Keratinocyte (primary cell): Measurements from ENCODE around the gene NOD2. TPM values are rescaled to one million over a fixed set of nuclear protein-coding genes. Genes with fewer than 3 reads are reported as not detected.

Experiments used
- DNase-seq: peaks from one replicate; pipeline ENCODE4 v3.0.0-alpha.2; 2011; ENCODE audit warnings: low read depth, missing footprints, low spot score
- FAIRE-seq: peaks from 2 replicates; lab custom pipeline; 2011; peaks lifted over from hg19 to GRCh38; lab: Jason Lieb, UNC
- H2AFZ ChIP-seq: 2 replicates; pipeline ENCODE4 v1.6.0; 2012; ENCODE audit warnings: low read length, control low read depth, inconsistent platforms; ENCODE audit not compliant: control insufficient read depth
- H3K27ac ChIP-seq: 2 replicates; pipeline ENCODE4 v1.5.1; 2011; ENCODE audit warnings: low read length; ENCODE audit not compliant: control insufficient read depth, insufficient read depth
- H3K27me3 ChIP-seq: 3 replicates; pipeline ENCODE4 v1.6.0; 2011; ENCODE audit warnings: low read length; ENCODE audit not compliant: control insufficient read depth, insufficient read depth; ENCODE audit errors: extremely low read depth
- H3K36me3 ChIP-seq, 2 experiments: 2 replicates in 1 of 2; 3 replicates in 1 of 2; pipeline ENCODE4 v1.5.1; 2011; ENCODE audit warnings: low read length in 2 of 2, mild to moderate bottlenecking in 1 of 2; ENCODE audit not compliant: control insufficient read depth in 2 of 2, insufficient read depth in 2 of 2; ENCODE audit errors: extremely low read depth in 1 of 2
- H3K4me1 ChIP-seq: 3 replicates; pipeline ENCODE4 v1.5.1; 2011; ENCODE audit warnings: low read length; ENCODE audit not compliant: control insufficient read depth, insufficient read depth; ENCODE audit errors: extremely low read depth
- H3K4me2 ChIP-seq: 3 replicates; pipeline ENCODE4 v1.6.0; 2011; ENCODE audit warnings: low read depth, low read length; ENCODE audit not compliant: control insufficient read depth, insufficient read depth; ENCODE audit errors: extremely low read depth
- H3K4me3 ChIP-seq, 3 experiments: fragments of 200-600 bp in 1 of 3; sonication (generic) in 1 of 3; 2 replicates in 2 of 3; 3 replicates in 1 of 3; pipeline ENCODE4 v1.5.1; 2011 to 2016; ENCODE audit warnings: low read length in 3 of 3, mild to moderate bottlenecking in 3 of 3, control low read depth in 2 of 3, inconsistent platforms in 1 of 3, low read depth in 1 of 3, mixed read lengths in 1 of 3, mixed run types in 1 of 3, moderate library complexity in 1 of 3; ENCODE audit not compliant: control insufficient read depth in 2 of 3, insufficient read depth in 2 of 3; ENCODE audit errors: extremely low read depth in 1 of 3
- H3K79me2 ChIP-seq: 2 replicates; pipeline ENCODE4 v1.6.0; 2012; ENCODE audit warnings: low read length; ENCODE audit not compliant: control insufficient read depth, insufficient read depth
- H3K9ac ChIP-seq: 3 replicates; pipeline ENCODE4 v1.6.0; 2011; ENCODE audit warnings: low read length; ENCODE audit not compliant: control insufficient read depth, insufficient read depth; ENCODE audit errors: extremely low read depth
- H3K9me1 ChIP-seq: 3 replicates; pipeline ENCODE4 v1.6.0; 2011; ENCODE audit warnings: low read length; ENCODE audit not compliant: control insufficient read depth, insufficient read depth; ENCODE audit errors: extremely low read depth
- H3K9me3 ChIP-seq: 2 replicates; pipeline ENCODE4 v1.5.1; 2012; ENCODE audit warnings: low read depth, low read length; ENCODE audit not compliant: control insufficient read depth
- H4K20me1 ChIP-seq: 3 replicates; pipeline ENCODE4 v1.6.0; 2011; ENCODE audit warnings: low read length; ENCODE audit not compliant: control insufficient read depth, insufficient read depth; ENCODE audit errors: extremely low read depth
- EZH2 ChIP-seq: IDR thresholded peaks from one replicate; pipeline ENCODE4 v1.6.1; 2012; ENCODE audit warnings: inconsistent platforms, mild to moderate bottlenecking, low read length, moderate library complexity
- dilution Hi-C: fragments of 300-500 bp; cut with MboI; formaldehyde crosslinking; loops from one replicate; pipeline ENCODE4 v1.7.0; 2020; ENCODE audit warnings: low sequenced_read_pairs; ENCODE audit not compliant: extremely low pct_ligation_motif_present
- polyA plus RNA-seq, 5 experiments: library from polyadenylated mRNA; depleted of rRNA in 3 of 5; stranded (reverse) in 3 of 5; stranded (forward) in 1 of 5; unstranded in 1 of 5; fragments of >200 nt; gene quantifications; 1 replicate in 1 of 5; 2 replicates in 3 of 5; 3 replicates in 1 of 5; pipeline versions ENCODE4 v1.2.1 to v1.2.3, GENCODE V29; 2011 to 2012; ENCODE audit warnings: missing spikeins in 2 of 5, low read depth in 1 of 5, low replicate concordance in 1 of 5
- TF ChIP-seq, protein P1 (sequence below), 3 experiments: IDR thresholded peaks in 1 of 3; conservative IDR thresholded peaks in 1 of 3; optimal IDR thresholded peaks in 1 of 3; 2 replicates in 2 of 3; 3 replicates in 1 of 3; pipeline versions ENCODE3 to v1.5.1; 2011; ENCODE audit warnings: low read length in 3 of 3, mild to moderate bottlenecking in 3 of 3, moderate library complexity in 2 of 3, control low read depth in 1 of 3, inconsistent platforms in 1 of 3; ENCODE audit not compliant: insufficient read depth in 2 of 3; ENCODE audit errors: extremely low read depth in 1 of 3

NOD2 gene
- polyA plus RNA-seq, 1 donor (not counting 4 experiments of a cell fraction or from before 2014, with no cell fraction given), result 0.80 TPM

DNA sequence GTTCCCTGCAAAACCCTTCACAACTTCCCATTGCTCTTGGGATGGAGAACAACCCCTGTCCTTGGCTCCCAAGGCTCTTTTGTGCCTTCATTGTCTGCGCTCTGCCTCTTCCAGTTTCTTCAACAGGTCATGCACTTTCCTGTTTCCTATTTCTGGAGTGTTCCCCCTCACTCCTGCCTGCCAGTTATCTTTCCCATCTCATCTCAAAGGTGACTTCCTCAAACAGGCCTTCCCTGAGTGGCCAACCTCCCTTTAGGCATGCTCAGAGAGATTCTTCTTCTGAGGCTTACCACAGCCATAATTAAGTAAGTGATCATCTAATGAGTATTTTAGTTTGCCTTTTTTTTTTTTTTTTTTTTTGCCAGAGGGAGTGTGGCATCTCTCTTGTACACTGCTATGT lies 45.6 kb downstream of the NOD2 start:
- no peaks in the 10 kb centered on the region for H3K9me1 ChIP-seq
- peaks cover 24% of the 10 kb centered on the region for H3K4me1 ChIP-seq
- DNase-seq (no peak), FAIRE-seq (no peak)
- H4K20me1 ChIP-seq, result no peaks in the 10 kb centered on the region
- dilution Hi-C loops, result no loop called here
- no peak overlapping the region for H3K4me2 ChIP-seq
- H3K4me3 ChIP-seq, result no peak overlapping the region
- peaks cover 2% of the 10 kb centered on the region for H3K27me3 ChIP-seq
- H2AFZ ChIP-seq, result no peak overlapping the region
- H3K27ac ChIP-seq, result no peak overlapping the region
- H3K79me2 ChIP-seq, result peaks cover 7% of the 10 kb centered on the region
- no peaks in the 10 kb centered on the region for H3K9me3 ChIP-seq
- no peak overlapping the region for H3K9ac ChIP-seq
- TF ChIP-seq, protein P1, sequence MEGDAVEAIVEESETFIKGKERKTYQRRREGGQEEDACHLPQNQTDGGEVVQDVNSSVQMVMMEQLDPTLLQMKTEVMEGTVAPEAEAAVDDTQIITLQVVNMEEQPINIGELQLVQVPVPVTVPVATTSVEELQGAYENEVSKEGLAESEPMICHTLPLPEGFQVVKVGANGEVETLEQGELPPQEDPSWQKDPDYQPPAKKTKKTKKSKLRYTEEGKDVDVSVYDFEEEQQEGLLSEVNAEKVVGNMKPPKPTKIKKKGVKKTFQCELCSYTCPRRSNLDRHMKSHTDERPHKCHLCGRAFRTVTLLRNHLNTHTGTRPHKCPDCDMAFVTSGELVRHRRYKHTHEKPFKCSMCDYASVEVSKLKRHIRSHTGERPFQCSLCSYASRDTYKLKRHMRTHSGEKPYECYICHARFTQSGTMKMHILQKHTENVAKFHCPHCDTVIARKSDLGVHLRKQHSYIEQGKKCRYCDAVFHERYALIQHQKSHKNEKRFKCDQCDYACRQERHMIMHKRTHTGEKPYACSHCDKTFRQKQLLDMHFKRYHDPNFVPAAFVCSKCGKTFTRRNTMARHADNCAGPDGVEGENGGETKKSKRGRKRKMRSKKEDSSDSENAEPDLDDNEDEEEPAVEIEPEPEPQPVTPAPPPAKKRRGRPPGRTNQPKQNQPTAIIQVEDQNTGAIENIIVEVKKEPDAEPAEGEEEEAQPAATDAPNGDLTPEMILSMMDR (optimal IDR thresholded peaks at IDR 0.05 in 1 of 3, IDR thresholded peaks at IDR 0.05 in 1 of 3, conservative IDR thresholded peaks at IDR 0.05 in 1 of 3; ENCODE audit: extremely low read depth in 1 of 3, insufficient read depth in 2 of 3, low read length in 3 of 3), result no peak
- TF ChIP-seq EZH2, result no peak
- H3K36me3 ChIP-seq, result no peaks in the 10 kb centered on the region

DNA sequence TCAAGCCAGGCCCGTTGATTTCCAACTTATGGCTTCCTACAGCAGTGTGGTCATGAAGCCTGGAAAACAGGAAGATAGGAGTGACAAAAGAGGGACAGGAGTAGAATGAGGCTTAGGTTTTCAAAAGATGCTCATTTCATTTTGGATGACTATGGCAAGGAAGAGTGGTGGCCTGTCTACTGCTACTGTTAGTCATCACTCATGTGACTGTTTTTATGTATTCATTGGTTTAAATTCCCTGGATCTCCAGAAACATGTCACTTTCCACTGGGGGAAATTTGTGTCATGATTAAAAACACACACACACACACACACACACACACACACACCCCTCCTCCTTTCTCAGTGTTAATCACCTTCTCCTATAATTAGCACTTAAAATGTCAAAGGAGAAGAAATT lies 47.3 kb downstream of the NOD2 start:
- peaks cover 11% of the 10 kb centered on the region for H3K79me2 ChIP-seq
- peak overlapping the region; percentile 85 for H3K4me2 ChIP-seq
- TF ChIP-seq, protein P1 (optimal IDR thresholded peaks at IDR 0.05 in 1 of 3, IDR thresholded peaks at IDR 0.05 in 1 of 3, conservative IDR thresholded peaks at IDR 0.05 in 1 of 3; ENCODE audit: extremely low read depth in 1 of 3, insufficient read depth in 2 of 3, low read length in 3 of 3), result no peak
- TF ChIP-seq EZH2, result no peak
- peak overlapping the region; percentile 62 for H3K9ac ChIP-seq
- FAIRE-seq, result no peak
- dilution Hi-C loops, result no loop called here
- H2AFZ ChIP-seq, result no peak overlapping the region
- H3K27ac ChIP-seq, result peak overlapping the region; percentile 81
- H3K9me3 ChIP-seq, result no peaks in the 10 kb centered on the region
- peaks cover 40% of the 10 kb centered on the region for H3K4me1 ChIP-seq
- no peaks in the 10 kb centered on the region for H4K20me1 ChIP-seq
- H3K27me3 ChIP-seq, result peaks cover 2% of the 10 kb centered on the region
- H3K9me1 ChIP-seq, result peaks cover 2% of the 10 kb centered on the region
- H3K36me3 ChIP-seq, result no peaks in the 10 kb centered on the region
- DNase-seq, result no peak
- H3K4me3 ChIP-seq, result peak overlapping the region in 1 of 3 experiments; percentile 48
